NCI-H2081 (cell line): ENCODE measurements around the gene PCDHA10.

Experiments
- DNase-seq, 2 experiments: peaks; one replicate each; lab custom pipeline; 2025; lab: John Stamatoyannopoulos, UW

The PCDHA10 gene

GRCh38 chr5:140883927-140884697 lies 28.4 kb downstream of the PCDHA10 start:
- no peak for DNase-seq

- DNase-seq, result no peak
Observed at GRCh38 chr5:140916325-140916724, 60.6 kb downstream of the PCDHA10 start.
